GM19324 (cell line): ENCODE measurements around the gene AUP1.

Experiments
- ATAC-seq: cut with Tn5 transposase; IDR thresholded peaks from one replicate; pipeline ENCODE4 v1.9.1; 2021; ENCODE audit warnings: mild to moderate bottlenecking, moderate library complexity; ENCODE audit not compliant: unreplicated experiment, low FRiP score

The AUP1 gene

GRCh38 chr2:74558284-74559230 is 29.1 kb upstream of the AUP1 start:
- no peak for ATAC-seq

- ATAC-seq, result no peak
These were observed 27.4 kb upstream of the AUP1 start for GRCh38 chr2:74556831-74557370.

GRCh38 chr2:74556159-74556558 is 26.7 kb upstream of the AUP1 start:
- ATAC-seq, result no peak

- no peak for ATAC-seq
These were observed 26.2 kb upstream of the AUP1 start for GRCh38 chr2:74555610-74556103.

GRCh38 chr2:74554820-74555531 is 25.5 kb upstream of the AUP1 start:
- peak; percentile 66 for ATAC-seq

GRCh38 chr2:74553892-74554819 is 24.6 kb upstream of the AUP1 start, which contains the start of the genes DOK1 and LOXL3:
Gene DOK1, plus strand, starts transcription at chr2:74554720. Its CDS starts 35 bp downstream, at chr2:74554755.
Gene LOXL3, minus strand, starts transcription at chr2:74553942. Its CDS starts 1,308 bp downstream, at chr2:74552634.
- ATAC-seq, result peak; percentile 66

- no peak for ATAC-seq
These were observed 23.7 kb upstream of the AUP1 start for GRCh38 chr2:74552914-74553811.

DNA sequence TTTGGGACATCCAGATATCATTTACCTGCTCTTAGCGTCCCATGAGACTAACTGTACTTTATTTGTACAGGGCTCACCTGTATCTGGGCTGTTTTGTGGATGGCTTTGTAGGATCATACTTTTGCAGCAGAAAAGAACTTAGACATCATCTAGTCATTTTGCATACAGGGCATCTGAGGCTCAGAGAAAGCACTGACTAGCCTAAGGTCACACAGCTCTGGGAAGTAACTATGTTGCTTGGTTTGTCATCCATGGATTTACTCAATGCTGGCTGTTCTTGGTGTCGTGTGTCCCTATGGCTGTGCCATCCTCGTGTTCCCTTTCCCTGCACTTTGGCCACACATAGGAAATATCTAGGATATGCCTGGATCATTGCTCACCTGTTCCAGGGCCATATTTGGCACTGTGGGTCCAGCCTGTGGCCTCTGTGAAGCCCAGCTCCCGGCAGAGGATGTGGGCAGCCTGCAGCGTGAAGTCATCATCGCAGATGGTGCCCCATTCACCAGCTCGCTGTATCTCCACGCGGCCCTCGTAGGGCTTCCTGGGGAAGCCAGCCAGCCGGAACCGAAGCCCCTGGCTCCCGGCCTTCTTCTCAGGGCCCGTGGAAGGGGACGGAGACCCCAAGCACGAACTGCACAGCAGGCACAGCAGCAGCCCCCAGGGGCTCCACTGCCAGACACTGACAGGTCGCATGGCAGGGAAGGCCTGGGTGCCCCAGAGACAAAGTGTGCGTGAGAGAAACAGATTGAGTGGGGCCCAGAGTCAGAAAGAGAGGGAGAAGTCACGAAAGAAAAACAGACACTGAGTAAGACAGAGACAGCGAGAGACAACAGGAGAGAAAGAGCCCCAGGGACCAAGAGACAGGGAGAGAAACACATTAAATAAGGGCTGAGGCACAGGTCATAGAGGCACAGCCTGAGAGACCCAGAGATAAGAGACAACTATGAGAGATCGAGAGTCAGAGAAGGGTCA is 22.7 kb upstream of the AUP1 start:
- ATAC-seq, result no peak

DNA sequence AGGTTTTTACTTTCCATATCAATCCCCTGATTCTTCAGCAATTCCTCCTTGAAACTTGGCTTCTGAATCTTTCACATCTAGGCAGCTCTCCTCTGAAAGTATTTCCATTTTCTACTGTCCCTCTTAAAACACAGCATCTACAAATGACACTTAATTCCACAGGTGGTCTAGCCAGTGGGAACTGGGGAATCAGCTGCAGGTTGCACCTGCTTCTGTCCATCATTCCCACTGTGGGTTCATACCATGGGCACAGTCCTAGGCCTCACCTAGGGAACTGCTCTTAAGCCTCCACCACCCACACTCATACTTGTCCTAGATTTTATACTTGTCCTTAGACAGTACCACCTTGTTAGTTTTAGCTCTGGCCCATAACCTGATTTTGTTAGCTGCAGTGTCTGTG is 22.0 kb upstream of the AUP1 start:
- no peak for ATAC-seq

DNA sequence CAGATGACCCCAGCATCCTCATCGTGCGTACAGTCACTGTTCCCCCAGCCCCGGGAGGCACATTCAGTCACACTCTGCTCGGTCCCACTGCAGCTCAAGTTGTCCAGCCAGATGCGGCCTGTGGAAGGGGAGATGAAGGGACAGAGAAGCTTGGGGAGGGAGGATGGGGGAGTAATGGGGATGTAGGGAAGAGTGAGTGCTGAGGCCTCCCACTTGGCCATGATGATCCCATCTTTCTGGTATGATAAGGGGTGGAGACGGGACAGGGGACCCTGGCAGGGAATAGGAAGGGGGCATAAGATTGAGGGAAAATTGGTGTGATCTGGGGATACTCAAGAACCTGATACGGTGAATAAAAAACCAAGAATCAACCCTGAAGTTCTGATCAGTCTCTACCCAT is 20.7 kb upstream of the AUP1 start:
- ATAC-seq, result no peak

- no peak for ATAC-seq
These were observed 19.7 kb upstream of the AUP1 start for GRCh38 chr2:74548900-74549826.

- ATAC-seq, result no peak
These were observed 18.9 kb upstream of the AUP1 start for GRCh38 chr2:74548285-74548899.

GRCh38 chr2:74546004-74546403 is 16.5 kb upstream of the AUP1 start:
- ATAC-seq, result no peak

DNA sequence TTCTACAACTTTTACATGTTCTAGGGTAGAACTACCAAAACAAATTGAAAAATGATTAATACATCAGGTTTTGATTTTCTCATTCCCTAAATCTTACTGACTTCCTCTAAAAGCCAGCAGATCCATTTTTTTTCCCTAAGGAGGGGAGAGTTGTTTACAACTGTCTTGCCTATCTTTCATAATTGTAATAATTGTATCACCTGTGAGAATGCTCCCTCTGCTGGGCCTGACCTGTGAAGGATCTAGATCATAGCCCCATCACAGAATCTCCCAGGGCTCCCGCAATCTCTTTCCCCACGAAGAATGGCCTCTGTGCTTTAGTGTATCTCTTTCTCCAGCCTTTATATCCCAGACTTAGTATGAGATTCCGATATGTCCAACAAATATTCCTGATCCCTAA is 15.1 kb upstream of the AUP1 start:
- no peak for ATAC-seq

GRCh38 chr2:74542978-74543377 is 13.5 kb upstream of the AUP1 start:
- no peak for ATAC-seq

DNA sequence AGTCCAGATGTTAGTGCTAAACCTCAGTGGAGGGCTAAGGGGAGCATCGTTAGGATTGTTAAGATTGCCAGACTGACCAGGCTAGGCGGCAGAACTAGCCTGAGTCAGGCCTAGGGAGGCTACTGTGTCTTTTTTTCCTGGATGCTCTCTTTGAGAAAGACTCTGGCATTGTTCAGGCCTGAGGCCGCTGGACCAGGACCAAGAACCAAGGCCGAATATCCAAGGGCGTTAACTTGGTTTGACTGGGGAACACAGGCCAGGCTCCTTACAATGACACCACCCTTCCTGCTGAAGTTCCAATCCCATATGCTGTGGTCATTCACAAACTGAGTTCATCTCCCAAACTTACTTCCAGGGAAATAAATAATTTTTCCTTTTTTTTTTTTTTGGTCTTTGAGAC is 10.8 kb upstream of the AUP1 start:
- ATAC-seq, result no peak
